ENCODE results near the gene PTPRD.

The PTPRD gene

GRCh38 chr9:8437876-8438275, 2174.9 kb downstream of the PTPRD start:
- DNase-seq (ENCODE audit: low read depth in 3 of 3), result no peak

GRCh38 chr9:8437259-8437658, 2175.5 kb downstream of the PTPRD start:
- no peak for DNase-seq (ENCODE audit: low read depth in 3 of 3)

- no peak for DNase-seq (ENCODE audit: low read depth in 3 of 3)
These were observed 2176.0 kb downstream of the PTPRD start for GRCh38 chr9:8436786-8437185.

- DNase-seq (ENCODE audit: low read depth in 3 of 3), result no peak
These were observed 2178.2 kb downstream of the PTPRD start for GRCh38 chr9:8434621-8435020.

GRCh38 chr9:8432224-8432623, 2180.6 kb downstream of the PTPRD start:
- DNase-seq (ENCODE audit: low read depth in 3 of 3), result no peak

- DNase-seq (ENCODE audit: low read depth in 3 of 3), result no peak
These were observed 2181.3 kb downstream of the PTPRD start for GRCh38 chr9:8431505-8431904.

GRCh38 chr9:8430945-8431344, 2181.9 kb downstream of the PTPRD start:
- DNase-seq (ENCODE audit: low read depth in 3 of 3), result no peak

GRCh38 chr9:8429768-8430167, 2183.0 kb downstream of the PTPRD start:
- DNase-seq (ENCODE audit: low read depth in 3 of 3), result no peak

- no peak for DNase-seq (ENCODE audit: low read depth in 3 of 3)
These were observed 2183.6 kb downstream of the PTPRD start for GRCh38 chr9:8429157-8429556.

GRCh38 chr9:8428389-8428788, 2184.4 kb downstream of the PTPRD start:
- DNase-seq (ENCODE audit: low read depth in 3 of 3), result no peak

GRCh38 chr9:8424786-8425410, 2187.9 kb downstream of the PTPRD start:
- no peak for DNase-seq (ENCODE audit: low read depth in 3 of 3)

- DNase-seq (ENCODE audit: low read depth in 3 of 3), result no peak
These were observed 2192.4 kb downstream of the PTPRD start for GRCh38 chr9:8420416-8420815.

GRCh38 chr9:8419596-8420275, 2193.1 kb downstream of the PTPRD start:
- DNase-seq (ENCODE audit: low read depth in 3 of 3), result no peak

GRCh38 chr9:8417341-8417740, 2195.5 kb downstream of the PTPRD start:
- DNase-seq (ENCODE audit: low read depth in 3 of 3), result no peak

- no peak for DNase-seq (ENCODE audit: low read depth in 3 of 3)
These were observed 2200.5 kb downstream of the PTPRD start for GRCh38 chr9:8412327-8412726.

- DNase-seq (ENCODE audit: low read depth in 3 of 3), result no peak
These were observed 2204.1 kb downstream of the PTPRD start for GRCh38 chr9:8408575-8409190.

- no peak for DNase-seq (ENCODE audit: low read depth in 3 of 3)
These were observed 2210.7 kb downstream of the PTPRD start for GRCh38 chr9:8401961-8402705.

- DNase-seq (ENCODE audit: low read depth in 3 of 3), result no peak
These were observed 2212.4 kb downstream of the PTPRD start for GRCh38 chr9:8400378-8400777.

GRCh38 chr9:8395022-8395421, 2217.8 kb downstream of the PTPRD start:
- no peak for DNase-seq (ENCODE audit: low read depth in 3 of 3)

GRCh38 chr9:8394341-8394740, 2218.5 kb downstream of the PTPRD start:
- DNase-seq (ENCODE audit: low read depth in 3 of 3), result no peak

GRCh38 chr9:8392866-8393265, 2219.9 kb downstream of the PTPRD start:
- no peak for DNase-seq (ENCODE audit: low read depth in 3 of 3)

- DNase-seq (ENCODE audit: low read depth in 3 of 3), result no peak
These were observed 2221.2 kb downstream of the PTPRD start for GRCh38 chr9:8391566-8391965.

GRCh38 chr9:8391132-8391531, 2221.7 kb downstream of the PTPRD start:
- DNase-seq (ENCODE audit: low read depth in 3 of 3), result no peak
